HCT116 (cell line): ENCODE measurements around the gene GAD2.

ENCODE experiments used
- CTCF ChIP-seq, 3 experiments: fragments of 200-600 bp in 1 of 3; sonication (generic) in 1 of 3; IDR thresholded peaks in 2 of 3; conservative IDR thresholded peaks in 1 of 3; 2 replicates each; pipeline ENCODE4 v1.5.1; 2012 to 2017; ENCODE audit warnings: low read depth in 2 of 3, low read length in 2 of 3, antibody characterized with exemption in 1 of 3, borderline replicate concordance in 1 of 3, control low read depth in 1 of 3, mild to moderate bottlenecking in 1 of 3, mixed read lengths in 1 of 3, mixed run types in 1 of 3, moderate library complexity in 1 of 3; ENCODE audit not compliant: insufficient read depth in 1 of 3
- EZH2 ChIP-seq: fragments of 200-600 bp; sonication (generic); IDR thresholded peaks from 2 replicates; pipeline ENCODE4 v1.6.1; 2017; ENCODE audit warnings: antibody characterized with exemption, mixed run types
- EZH2phosphoT487 ChIP-seq: fragments of 200-600 bp; IDR thresholded peaks from 2 replicates; pipeline ENCODE4 v1.6.1; 2018; ENCODE audit warnings: antibody characterized with exemption, borderline replicate concordance
- FOSL1 ChIP-seq: IDR thresholded peaks from 2 replicates; pipeline ENCODE4 v1.6.1; 2012; ENCODE audit warnings: low read depth
- JUND ChIP-seq: IDR thresholded peaks from 2 replicates; pipeline ENCODE4 v1.6.1; 2012
- POLR2A ChIP-seq: IDR thresholded peaks from 2 replicates; pipeline ENCODE4 v1.7.0; 2011; ENCODE audit warnings: borderline replicate concordance; ENCODE audit not compliant: insufficient read depth, insufficient read length; ENCODE audit errors: extremely low read depth
- POLR2AphosphoS5 ChIP-seq: IDR thresholded peaks from 2 replicates; pipeline ENCODE4 v1.6.1; 2011; ENCODE audit warnings: mild to moderate bottlenecking, low read depth, low read length, moderate library complexity
- RAD21 ChIP-seq: IDR thresholded peaks from 2 replicates; pipeline ENCODE4 v1.6.1; 2012; ENCODE audit warnings: low read depth, mild to moderate bottlenecking
- SRF ChIP-seq: IDR thresholded peaks from 2 replicates; pipeline ENCODE4 v1.6.1; 2012; ENCODE audit warnings: low read depth
- YY1 ChIP-seq: IDR thresholded peaks from 2 replicates; pipeline ENCODE4 v1.6.1; 2011; ENCODE audit warnings: low read length, low read depth, moderate library complexity, mild to moderate bottlenecking; ENCODE audit not compliant: insufficient replicate concordance; ENCODE audit errors: extremely low read depth
- ZNF274 ChIP-seq: fragments of 200-500 bp; sonication (Bioruptor generic); IDR thresholded peaks from 2 replicates; pipeline ENCODE4 v1.6.1; 2014; ENCODE audit warnings: mild to moderate bottlenecking, low read depth, low read length, inconsistent platforms
- TF ChIP-seq, protein P1 (sequence below): IDR thresholded peaks from 2 replicates; pipeline ENCODE4 v1.6.1; 2011; ENCODE audit warnings: mild to moderate bottlenecking, low read length, moderate library complexity; ENCODE audit not compliant: insufficient replicate concordance; ENCODE audit errors: extremely low read depth
- TF ChIP-seq, protein P2 (sequence below): IDR thresholded peaks from 2 replicates; pipeline ENCODE4 v1.6.1; 2012; ENCODE audit warnings: low read depth

GRCh38 chr10:26334932-26335573 lies 118.5 kb downstream of the GAD2 start:
- TF ChIP-seq, protein P1, sequence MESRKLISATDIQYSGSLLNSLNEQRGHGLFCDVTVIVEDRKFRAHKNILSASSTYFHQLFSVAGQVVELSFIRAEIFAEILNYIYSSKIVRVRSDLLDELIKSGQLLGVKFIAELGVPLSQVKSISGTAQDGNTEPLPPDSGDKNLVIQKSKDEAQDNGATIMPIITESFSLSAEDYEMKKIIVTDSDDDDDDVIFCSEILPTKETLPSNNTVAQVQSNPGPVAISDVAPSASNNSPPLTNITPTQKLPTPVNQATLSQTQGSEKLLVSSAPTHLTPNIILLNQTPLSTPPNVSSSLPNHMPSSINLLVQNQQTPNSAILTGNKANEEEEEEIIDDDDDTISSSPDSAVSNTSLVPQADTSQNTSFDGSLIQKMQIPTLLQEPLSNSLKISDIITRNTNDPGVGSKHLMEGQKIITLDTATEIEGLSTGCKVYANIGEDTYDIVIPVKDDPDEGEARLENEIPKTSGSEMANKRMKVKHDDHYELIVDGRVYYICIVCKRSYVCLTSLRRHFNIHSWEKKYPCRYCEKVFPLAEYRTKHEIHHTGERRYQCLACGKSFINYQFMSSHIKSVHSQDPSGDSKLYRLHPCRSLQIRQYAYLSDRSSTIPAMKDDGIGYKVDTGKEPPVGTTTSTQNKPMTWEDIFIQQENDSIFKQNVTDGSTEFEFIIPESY: no peak
- TF ChIP-seq CTCF (IDR thresholded peaks at IDR 0.05 in 2 of 3, conservative IDR thresholded peaks at IDR 0.05 in 1 of 3; ENCODE audit: borderline replicate concordance in 1 of 3, insufficient read depth in 1 of 3, low read depth in 2 of 3, low read length in 2 of 3) (peak; percentile 64 to 84 (median 76)), POLR2A (no peak), EZH2 (no peak), FOSL1 (no peak), EZH2phosphoT487 (no peak), POLR2AphosphoS5 (no peak), YY1 (no peak), RAD21 (peak; percentile 93), JUND (no peak), ZNF274 (no peak), SRF (no peak)
- TF ChIP-seq, protein P2, sequence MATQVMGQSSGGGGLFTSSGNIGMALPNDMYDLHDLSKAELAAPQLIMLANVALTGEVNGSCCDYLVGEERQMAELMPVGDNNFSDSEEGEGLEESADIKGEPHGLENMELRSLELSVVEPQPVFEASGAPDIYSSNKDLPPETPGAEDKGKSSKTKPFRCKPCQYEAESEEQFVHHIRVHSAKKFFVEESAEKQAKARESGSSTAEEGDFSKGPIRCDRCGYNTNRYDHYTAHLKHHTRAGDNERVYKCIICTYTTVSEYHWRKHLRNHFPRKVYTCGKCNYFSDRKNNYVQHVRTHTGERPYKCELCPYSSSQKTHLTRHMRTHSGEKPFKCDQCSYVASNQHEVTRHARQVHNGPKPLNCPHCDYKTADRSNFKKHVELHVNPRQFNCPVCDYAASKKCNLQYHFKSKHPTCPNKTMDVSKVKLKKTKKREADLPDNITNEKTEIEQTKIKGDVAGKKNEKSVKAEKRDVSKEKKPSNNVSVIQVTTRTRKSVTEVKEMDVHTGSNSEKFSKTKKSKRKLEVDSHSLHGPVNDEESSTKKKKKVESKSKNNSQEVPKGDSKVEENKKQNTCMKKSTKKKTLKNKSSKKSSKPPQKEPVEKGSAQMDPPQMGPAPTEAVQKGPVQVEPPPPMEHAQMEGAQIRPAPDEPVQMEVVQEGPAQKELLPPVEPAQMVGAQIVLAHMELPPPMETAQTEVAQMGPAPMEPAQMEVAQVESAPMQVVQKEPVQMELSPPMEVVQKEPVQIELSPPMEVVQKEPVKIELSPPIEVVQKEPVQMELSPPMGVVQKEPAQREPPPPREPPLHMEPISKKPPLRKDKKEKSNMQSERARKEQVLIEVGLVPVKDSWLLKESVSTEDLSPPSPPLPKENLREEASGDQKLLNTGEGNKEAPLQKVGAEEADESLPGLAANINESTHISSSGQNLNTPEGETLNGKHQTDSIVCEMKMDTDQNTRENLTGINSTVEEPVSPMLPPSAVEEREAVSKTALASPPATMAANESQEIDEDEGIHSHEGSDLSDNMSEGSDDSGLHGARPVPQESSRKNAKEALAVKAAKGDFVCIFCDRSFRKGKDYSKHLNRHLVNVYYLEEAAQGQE: no peak
